ENCODE measurements around the gene HHIP.
"Not testable (repeated sequence)": the region's sequence is repeated elsewhere in the genome, so short reads cannot be mapped to it uniquely, and the experiment has no call there.

Gene HHIP

DNA sequence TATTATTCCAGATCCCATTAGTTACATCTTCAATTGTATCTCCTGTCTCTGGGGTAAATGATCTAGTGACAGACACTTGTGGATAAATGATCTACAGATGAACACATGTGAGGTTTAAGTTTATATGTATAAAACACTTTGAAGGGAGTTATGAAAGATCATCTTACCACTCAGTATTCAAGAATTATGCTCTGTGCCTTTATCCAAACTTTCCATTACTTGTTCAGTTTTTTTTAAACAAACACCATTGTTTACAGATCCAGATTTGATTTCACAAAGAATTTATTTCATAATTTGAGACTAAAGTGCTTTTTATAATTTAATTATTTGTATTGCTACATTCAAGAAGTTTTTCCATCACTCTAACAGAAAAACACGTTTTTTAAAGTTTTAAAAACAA, 142.5 kb downstream of the HHIP start:
- no peaks in the 10 kb centered on the region for H3K36me3 Mint-ChIP-seq
- ATAC-seq (ENCODE audit: low read depth) = no peak
- H3K27ac Mint-ChIP-seq = no peak overlapping the region
- H3K27me3 Mint-ChIP-seq = peaks cover 3% of the 10 kb centered on the region
- H3K9me3 Mint-ChIP-seq = peaks cover 4% of the 10 kb centered on the region
- no peaks in the 10 kb centered on the region for H3K4me1 Mint-ChIP-seq
- DNase-seq (ENCODE audit: low spot score in 2 of 2) = no peak
- H3K4me3 Mint-ChIP-seq = no peak overlapping the region

GRCh38 chr4:144791933-144792332, 146.0 kb downstream of the HHIP start:
- not testable (repeated sequence) for H3K4me3 Mint-ChIP-seq; H3K36me3 Mint-ChIP-seq; H3K27me3 Mint-ChIP-seq; H3K27ac Mint-ChIP-seq; ATAC-seq (ENCODE audit: low read depth); H3K9me3 Mint-ChIP-seq; H3K4me1 Mint-ChIP-seq; DNase-seq (ENCODE audit: low spot score in 2 of 2)

Measured in memory B cell (primary cell).